Omental fat pad (tissue), 4 donors: Measurements from ENCODE around the gene SOCS7. TPM values are rescaled to one million over a fixed set of nuclear protein-coding genes. Genes with fewer than 3 reads are reported as not detected.
A peak's percentile ranks its signal among the peaks of the same experiment; 100 is the strongest.

ENCODE experiments used
- ATAC-seq: fragments of 150-250 bp; one replicate; pipeline ENCODE4 v1.9.1; 2016; ENCODE audit warnings: mild to moderate bottlenecking, moderate library complexity; ENCODE audit not compliant: low FRiP score
- DNase-seq: peaks from one replicate; pipeline ENCODE4 v3.0.0-alpha.2; 2019; ENCODE audit warnings: low spot score
- CTCF ChIP-seq, 3 donors: fragments of 450-650 bp; IDR thresholded peaks; one replicate each; pipeline ENCODE4 v1.5.1; 2016 to 2017; ENCODE audit warnings: antibody characterized with exemption in 3 of 3, mild to moderate bottlenecking in 3 of 3, moderate library complexity in 2 of 3
- total RNA-seq, 4 donors: library from RNA; depleted of rRNA; stranded (reverse); fragments of >200 nt; gene quantifications; one replicate each; pipeline ENCODE4 v1.1.0, GENCODE V29; 2016

The SOCS7 gene
- total RNA-seq: 10 to 100 TPM; 10.2 to 17.7 (median 12.9) TPM

- ATAC-seq (peak; percentile 97), DNase-seq (peak; percentile 92)
- TF ChIP-seq CTCF (IDR thresholded peaks at IDR 0.05): no peak
Observed at GRCh38 chr17:38351412-38352222, at the start of gene SOCS7. Gene SOCS7 (plus strand): TSS chr17:38351844. CDS start chr17:38352053, 209 bp downstream.

- no peak for DNase-seq
- no peak for ATAC-seq
- TF ChIP-seq CTCF (IDR thresholded peaks at IDR 0.05): no peak
Observed at GRCh38 chr17:38315497-38315896, 36.1 kb upstream of the SOCS7 start.

GRCh38 chr17:38317081-38317480 lies 34.6 kb upstream of the SOCS7 start:
- no peak for TF ChIP-seq CTCF (IDR thresholded peaks at IDR 0.05)
- DNase-seq: no peak
- no peak for ATAC-seq

- TF ChIP-seq CTCF (IDR thresholded peaks at IDR 0.05): no peak
- DNase-seq (no peak), ATAC-seq (no peak)
Observed at GRCh38 chr17:38320482-38320881, 31.2 kb upstream of the SOCS7 start.

GRCh38 chr17:38322156-38322779 lies 29.4 kb upstream of the SOCS7 start:
- DNase-seq: peak; percentile 56
- no peak for TF ChIP-seq CTCF (IDR thresholded peaks at IDR 0.05)
- ATAC-seq: peak; percentile 41

- ATAC-seq (no peak), DNase-seq (no peak)
- TF ChIP-seq CTCF (IDR thresholded peaks at IDR 0.05): no peak
Observed at GRCh38 chr17:38322897-38323296, 28.7 kb upstream of the SOCS7 start.
